ENCODE measurements around the gene WNT3.

- TF ChIP-seq CTCF (IDR thresholded peaks at IDR 0.05) (peak in 1 of 12 donors; percentile 19), POLR2A (IDR thresholded peaks at IDR 0.05) (no peak)
Observed at GRCh38 chr17:46851029-46851741, 32.7 kb upstream of the WNT3 start, which contains the start of gene WNT9B.

All from heart left ventricle (tissue), 13 donors.